ENCODE measurements around the gene TMF1.
A peak's percentile ranks its signal among the peaks of the same experiment; 100 is the strongest.

GRCh38 chr3:69013253-69014021 lies 38.7 kb downstream of the TMF1 start, which contains the start of gene EOGT:
- no peak for TF ChIP-seq POLR2A (IDR thresholded peaks at IDR 0.05; ENCODE audit: extremely low read depth, insufficient read length)
- TF ChIP-seq, protein P1, sequence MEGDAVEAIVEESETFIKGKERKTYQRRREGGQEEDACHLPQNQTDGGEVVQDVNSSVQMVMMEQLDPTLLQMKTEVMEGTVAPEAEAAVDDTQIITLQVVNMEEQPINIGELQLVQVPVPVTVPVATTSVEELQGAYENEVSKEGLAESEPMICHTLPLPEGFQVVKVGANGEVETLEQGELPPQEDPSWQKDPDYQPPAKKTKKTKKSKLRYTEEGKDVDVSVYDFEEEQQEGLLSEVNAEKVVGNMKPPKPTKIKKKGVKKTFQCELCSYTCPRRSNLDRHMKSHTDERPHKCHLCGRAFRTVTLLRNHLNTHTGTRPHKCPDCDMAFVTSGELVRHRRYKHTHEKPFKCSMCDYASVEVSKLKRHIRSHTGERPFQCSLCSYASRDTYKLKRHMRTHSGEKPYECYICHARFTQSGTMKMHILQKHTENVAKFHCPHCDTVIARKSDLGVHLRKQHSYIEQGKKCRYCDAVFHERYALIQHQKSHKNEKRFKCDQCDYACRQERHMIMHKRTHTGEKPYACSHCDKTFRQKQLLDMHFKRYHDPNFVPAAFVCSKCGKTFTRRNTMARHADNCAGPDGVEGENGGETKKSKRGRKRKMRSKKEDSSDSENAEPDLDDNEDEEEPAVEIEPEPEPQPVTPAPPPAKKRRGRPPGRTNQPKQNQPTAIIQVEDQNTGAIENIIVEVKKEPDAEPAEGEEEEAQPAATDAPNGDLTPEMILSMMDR (IDR thresholded peaks at IDR 0.05; ENCODE audit: low read depth, low read length), result peak; percentile 45
